Astrocyte of the cerebellum (primary cell): ENCODE data around the gene CYP1A2.

Source experiments
- DNase-seq: peaks from one replicate; pipeline ENCODE4 v3.0.0-alpha.2; 2011; ENCODE audit warnings: low read depth
- H3K4me3 ChIP-seq: 2 replicates; pipeline ENCODE4 v1.5.1; 2011; ENCODE audit warnings: mild to moderate bottlenecking, low read depth, low read length, moderate library complexity
- in situ Hi-C: cut with HindIII; loops from 2 replicates; pipeline ENCODE4 v1.10.0; 2017; ENCODE audit warnings: low sequenced_read_pairs
- TF ChIP-seq, protein P1 (sequence below): IDR thresholded peaks from 2 replicates; pipeline ENCODE4 v1.5.1; 2012; ENCODE audit warnings: low read length, low read depth, moderate library complexity, mild to moderate bottlenecking; ENCODE audit errors: missing control alignments

CYP1A2 gene

GRCh38 chr15:74722591-74722990 lies 26.1 kb upstream of the CYP1A2 start:
- in situ Hi-C loops, result no loop called here
- H3K4me3 ChIP-seq, result no peak overlapping the region
- no peak for DNase-seq
- TF ChIP-seq, protein P1, sequence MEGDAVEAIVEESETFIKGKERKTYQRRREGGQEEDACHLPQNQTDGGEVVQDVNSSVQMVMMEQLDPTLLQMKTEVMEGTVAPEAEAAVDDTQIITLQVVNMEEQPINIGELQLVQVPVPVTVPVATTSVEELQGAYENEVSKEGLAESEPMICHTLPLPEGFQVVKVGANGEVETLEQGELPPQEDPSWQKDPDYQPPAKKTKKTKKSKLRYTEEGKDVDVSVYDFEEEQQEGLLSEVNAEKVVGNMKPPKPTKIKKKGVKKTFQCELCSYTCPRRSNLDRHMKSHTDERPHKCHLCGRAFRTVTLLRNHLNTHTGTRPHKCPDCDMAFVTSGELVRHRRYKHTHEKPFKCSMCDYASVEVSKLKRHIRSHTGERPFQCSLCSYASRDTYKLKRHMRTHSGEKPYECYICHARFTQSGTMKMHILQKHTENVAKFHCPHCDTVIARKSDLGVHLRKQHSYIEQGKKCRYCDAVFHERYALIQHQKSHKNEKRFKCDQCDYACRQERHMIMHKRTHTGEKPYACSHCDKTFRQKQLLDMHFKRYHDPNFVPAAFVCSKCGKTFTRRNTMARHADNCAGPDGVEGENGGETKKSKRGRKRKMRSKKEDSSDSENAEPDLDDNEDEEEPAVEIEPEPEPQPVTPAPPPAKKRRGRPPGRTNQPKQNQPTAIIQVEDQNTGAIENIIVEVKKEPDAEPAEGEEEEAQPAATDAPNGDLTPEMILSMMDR, result no peak

GRCh38 chr15:74723187-74723586 lies 25.5 kb upstream of the CYP1A2 start:
- in situ Hi-C loops, result no loop called here
- no peak for DNase-seq
- H3K4me3 ChIP-seq, result no peak overlapping the region
- TF ChIP-seq, protein P1, result no peak

- TF ChIP-seq, protein P1, result no peak
- in situ Hi-C loops, result no loop called here
- peak; percentile 15 for DNase-seq
Measured at GRCh38 chr15:74723754-74724334, 24.8 kb upstream of the CYP1A2 start.

GRCh38 chr15:74724570-74725224 lies 23.9 kb upstream of the CYP1A2 start:
- H3K4me3 ChIP-seq, result no peak overlapping the region
- TF ChIP-seq, protein P1, result no peak
- in situ Hi-C loops, result no loop called here
- DNase-seq, result no peak

More at GRCh38 chr15:74723754-74724334, 24.8 kb upstream of the CYP1A2 start:
- H3K4me3 ChIP-seq, result no peak overlapping the region

- DNase-seq, result no peak
- in situ Hi-C loops, result no loop called here
- TF ChIP-seq, protein P1, result no peak
- H3K4me3 ChIP-seq, result peak within 1 kb of the TSS; percentile 35
Measured at GRCh38 chr15:74725225-74725774, 23.3 kb upstream of the CYP1A2 start, which contains the start of gene CYP1A1. Gene CYP1A1, minus strand, starts transcription at chr15:74725528. Its CDS starts 2,431 bp downstream, at chr15:74723097.

GRCh38 chr15:74725845-74726773 lies 22.5 kb upstream of the CYP1A2 start:
- peak overlapping the region; percentile 35 for H3K4me3 ChIP-seq
- TF ChIP-seq, protein P1, result no peak
- in situ Hi-C loops, result no loop called here
- DNase-seq, result no peak
